IMR-90 (cell line): Measurements from ENCODE around the gene CLNK. TPM values are rescaled to one million over a fixed set of nuclear protein-coding genes. Genes with fewer than 3 reads are reported as not detected.

Source experiments
- ATAC-seq: fragments of 200-7000 bp; cut with Tn5 transposase; 2 replicates; pipeline ENCODE4 v1.9.1; 2020; ENCODE audit warnings: low read depth, mild to moderate bottlenecking, moderate library complexity
- BruUV-seq: library from RNA; stranded (reverse); fragments of 400-500 nt; replicated peaks from 2 replicates; lab custom pipeline; 2021; lab: Mats Ljungman, UMichigan
- CTCF ChIA-PET: fragments of 300-600 bp; formaldehyde crosslinking; extraction: SDS; loops from one replicate; lab custom pipeline; 2021; ENCODE audit warnings: antibody characterized with exemption; lab: Yijun Ruan, JAX
- POLR2A ChIA-PET: fragments of 300-600 bp; sonication (Branson Sonifier 250); formaldehyde crosslinking; loops from one replicate; lab custom pipeline; 2022; ENCODE audit warnings: antibody characterized with exemption; ENCODE audit not compliant: unreplicated experiment; lab: Charles Lee
- DNase-seq: peaks from one replicate; pipeline ENCODE4 v3.0.0; 2013
- H2AFZ ChIP-seq: replicated peaks from 2 replicates; pipeline ENCODE3; 2013; ENCODE audit warnings: low read length, mild to moderate bottlenecking; ENCODE audit not compliant: poor library complexity
- H2AK5ac ChIP-seq: 2 replicates; pipeline ENCODE4 v1.6.1; 2013; ENCODE audit warnings: low read depth, low read length, inconsistent platforms
- H2AK9ac ChIP-seq: replicated peaks from 2 replicates; pipeline ENCODE3; 2013; ENCODE audit warnings: mild to moderate bottlenecking, low read depth, low read length, moderate library complexity; ENCODE audit not compliant: poor library complexity
- H2BK120ac ChIP-seq: 2 replicates; pipeline ENCODE4 v1.6.1; 2013; ENCODE audit warnings: low read depth, low read length, inconsistent platforms
- H2BK15ac ChIP-seq: 3 replicates; pipeline ENCODE4 v1.6.1; 2013; ENCODE audit warnings: low read depth, low read length, inconsistent platforms
- H2BK20ac ChIP-seq: 2 replicates; pipeline ENCODE4 v1.6.1; 2013; ENCODE audit warnings: low read depth, mild to moderate bottlenecking, inconsistent platforms, low read length, moderate library complexity
- H2BK5ac ChIP-seq: 2 replicates; pipeline ENCODE4 v1.6.1; 2013; ENCODE audit warnings: mild to moderate bottlenecking, low read depth, low read length, inconsistent platforms; ENCODE audit not compliant: poor library complexity, severe bottlenecking
- H3K14ac ChIP-seq: replicated peaks from 2 replicates; pipeline ENCODE4 v1.6.1; 2013; ENCODE audit warnings: low read depth, low read length, inconsistent platforms
- H3K18ac ChIP-seq: 2 replicates; pipeline ENCODE4 v1.6.1; 2013; ENCODE audit warnings: low read depth, low read length, control low read depth
- H3K23ac ChIP-seq: 2 replicates; pipeline ENCODE4 v1.6.1; 2013; ENCODE audit warnings: low read depth, low read length, inconsistent platforms
- H3K27ac ChIP-seq: 2 replicates; pipeline ENCODE4 v1.5.1; 2013; ENCODE audit warnings: mild to moderate bottlenecking, control low read depth, low read length; ENCODE audit not compliant: insufficient read depth
- H3K27me3 ChIP-seq: 2 replicates; pipeline ENCODE4 v1.6.1; 2013; ENCODE audit warnings: low read length; ENCODE audit not compliant: control insufficient read depth, insufficient read depth
- H3K36me3 ChIP-seq: 2 replicates; pipeline ENCODE4 v1.6.1; 2013; ENCODE audit warnings: low read length, mixed read lengths; ENCODE audit not compliant: control insufficient read depth, insufficient read depth
- H3K4ac ChIP-seq: 2 replicates; pipeline ENCODE4 v1.6.1; 2013; ENCODE audit warnings: low read depth, low read length, inconsistent platforms
- H3K4me1 ChIP-seq: 2 replicates; pipeline ENCODE4 v1.6.1; 2013; ENCODE audit warnings: low read length, mixed read lengths; ENCODE audit not compliant: control insufficient read depth, insufficient read depth
- H3K4me2 ChIP-seq: 2 replicates; pipeline ENCODE4 v1.6.1; 2013; ENCODE audit warnings: low read depth, mild to moderate bottlenecking, control low read depth, low read length, moderate library complexity
- H3K4me3 ChIP-seq: 2 replicates; pipeline ENCODE4 v1.5.1; 2013; ENCODE audit warnings: low read depth, mild to moderate bottlenecking, control low read depth, low read length, moderate library complexity; ENCODE audit not compliant: insufficient read depth
- H3K56ac ChIP-seq: 2 replicates; pipeline ENCODE4 v1.6.1; 2013; ENCODE audit warnings: low read length, inconsistent platforms; ENCODE audit not compliant: insufficient read depth; ENCODE audit errors: extremely low read depth
- H3K79me1 ChIP-seq, 2 experiments: 2 replicates each; pipeline ENCODE4 v1.6.1; 2013; ENCODE audit warnings: low read length in 2 of 2, inconsistent platforms in 1 of 2, low read depth in 1 of 2
- H3K9ac ChIP-seq: 2 replicates; pipeline ENCODE4 v1.6.1; 2013; ENCODE audit warnings: low read depth, low read length, control low read depth
- H3K9me1 ChIP-seq: 2 replicates; pipeline ENCODE4 v1.6.1; 2013; ENCODE audit warnings: low read length, inconsistent platforms; ENCODE audit not compliant: insufficient read depth
- H3K9me3 ChIP-seq: 2 replicates; pipeline ENCODE4 v1.6.1; 2013; ENCODE audit warnings: low read length; ENCODE audit not compliant: control insufficient read depth, insufficient read depth
- H4K20me1 ChIP-seq: 2 replicates; pipeline ENCODE4 v1.6.1; 2013; ENCODE audit warnings: low read length, inconsistent platforms; ENCODE audit not compliant: insufficient read depth
- H4K5ac ChIP-seq: 2 replicates; pipeline ENCODE4 v1.6.1; 2013; ENCODE audit warnings: mild to moderate bottlenecking, low read depth, low read length, control low read depth
- H4K8ac ChIP-seq, 2 experiments: 2 replicates each; pipeline ENCODE4 v1.6.1; 2013; ENCODE audit warnings: low read depth in 2 of 2, low read length in 2 of 2, control low read depth in 1 of 2, inconsistent platforms in 1 of 2
- H4K91ac ChIP-seq: 2 replicates; pipeline ENCODE4 v1.6.1; 2013; ENCODE audit warnings: low read depth, low read length, inconsistent platforms; ENCODE audit not compliant: insufficient read depth
- BHLHE40 ChIP-seq: fragments of 150-350 bp; IDR thresholded peaks from 2 replicates; pipeline ENCODE4 v1.6.1; 2016; ENCODE audit warnings: mild to moderate bottlenecking, low read depth, low read length
- CHD1 ChIP-seq: IDR thresholded peaks from 2 replicates; pipeline ENCODE4 v1.6.1; 2012; ENCODE audit warnings: low read depth, low read length, improper control_type of control experiment
- FOS ChIP-seq: fragments of 150-350 bp; IDR thresholded peaks from 2 replicates; pipeline ENCODE4 v1.6.1; 2016; ENCODE audit warnings: low read depth, low read length
- MAFK ChIP-seq: IDR thresholded peaks from 2 replicates; pipeline ENCODE4 v1.6.1; 2012; ENCODE audit warnings: low read depth, low read length, improper control_type of control experiment
- MAZ ChIP-seq: IDR thresholded peaks from 2 replicates; pipeline ENCODE4 v1.6.1; 2012; ENCODE audit warnings: low read depth, mild to moderate bottlenecking, low read length, improper control_type of control experiment, moderate library complexity, borderline replicate concordance
- NFE2L2 ChIP-seq: fragments of 150-350 bp; IDR thresholded peaks from 2 replicates; pipeline ENCODE4 v1.6.1; 2016; ENCODE audit warnings: low read depth, mild to moderate bottlenecking, low read length
- POLR2A ChIP-seq: IDR thresholded peaks from 2 replicates; pipeline ENCODE4 v1.6.1; 2012; ENCODE audit warnings: mild to moderate bottlenecking, low read depth, low read length
- RCOR1 ChIP-seq: IDR thresholded peaks from 2 replicates; pipeline ENCODE4 v1.6.1; 2012; ENCODE audit warnings: mild to moderate bottlenecking, low read length, improper control_type of control experiment; ENCODE audit not compliant: insufficient replicate concordance
- RFX5 ChIP-seq: IDR thresholded peaks from 2 replicates; pipeline ENCODE4 v1.8.0; 2012; ENCODE audit warnings: low read depth, mild to moderate bottlenecking, low read length, moderate library complexity
- SMC3 ChIP-seq: fragments of 150-350 bp; IDR thresholded peaks from 2 replicates; pipeline ENCODE4 v1.6.1; 2016; ENCODE audit warnings: low read depth, mild to moderate bottlenecking, antibody characterized with exemption, low read length, moderate library complexity
- USF2 ChIP-seq: fragments of 150-350 bp; IDR thresholded peaks from 2 replicates; pipeline ENCODE4 v1.6.1; 2017; ENCODE audit warnings: mild to moderate bottlenecking, antibody characterized with exemption, low read length, low read depth
- WGBS, 2 experiments: methylation state at CpG; one replicate each; pipeline versions ENCODE4 v1.1.5 to v1.1.7; 2013; ENCODE audit warnings: missing lambda C conversion rate in 2 of 2; ENCODE audit not compliant: insufficient read length in 1 of 2; ENCODE audit errors: extremely low coverage in 2 of 2; 5-methylcytosine and 5-hydroxymethylcytosine counted together
- dilution Hi-C: fragments of 300-500 bp; cut with HindIII; formaldehyde crosslinking; loops from one replicate; pipeline ENCODE4 v1.14.3; 2018; ENCODE audit warnings: low sequenced_read_pairs; ENCODE audit not compliant: unreplicated experiment
- in situ Hi-C: fragments of 300-500 bp; cut with MboI; formaldehyde crosslinking; loops from 3 replicates; pipeline ENCODE4 v1.14.3; 2019; ENCODE audit warnings: low sequenced_read_pairs, inconsistent platforms, mixed read lengths
- intact Hi-C: fragments of 100-400 bp; cut with micrococcal nuclease; formaldehyde crosslinking; loops from 2 replicates; pipeline ENCODE4 v1.10.0; 2022
- polyA plus RNA-seq, 3 experiments: library from polyadenylated mRNA; depleted of rRNA; stranded (reverse); fragments of >200 nt; gene quantifications; 2 replicates each; pipeline ENCODE4 v1.2.3, GENCODE V29; 2012; ENCODE audit warnings: low replicate concordance in 1 of 3
- total RNA-seq: library from RNA; depleted of rRNA; stranded (reverse); fragments of >200 nt; gene quantifications from 2 replicates; pipeline ENCODE4 v1.2.3, GENCODE V29; 2012
- TF ChIP-seq, protein P1 (sequence below): conservative IDR thresholded peaks from 2 replicates; pipeline ENCODE4 v1.5.1; 2012; ENCODE audit warnings: mild to moderate bottlenecking, low read depth, low read length, improper control_type of control experiment
- TF ChIP-seq, protein P2 (sequence below): fragments of 150-350 bp; IDR thresholded peaks from 2 replicates; pipeline ENCODE4 v1.6.1; 2016; ENCODE audit warnings: low read depth, mild to moderate bottlenecking, low read length, moderate library complexity, borderline replicate concordance

CLNK gene
- total and polyA plus RNA-seq, 2 of the 4 experiments (the other 2 are of a cell fraction): not detected

DNA sequence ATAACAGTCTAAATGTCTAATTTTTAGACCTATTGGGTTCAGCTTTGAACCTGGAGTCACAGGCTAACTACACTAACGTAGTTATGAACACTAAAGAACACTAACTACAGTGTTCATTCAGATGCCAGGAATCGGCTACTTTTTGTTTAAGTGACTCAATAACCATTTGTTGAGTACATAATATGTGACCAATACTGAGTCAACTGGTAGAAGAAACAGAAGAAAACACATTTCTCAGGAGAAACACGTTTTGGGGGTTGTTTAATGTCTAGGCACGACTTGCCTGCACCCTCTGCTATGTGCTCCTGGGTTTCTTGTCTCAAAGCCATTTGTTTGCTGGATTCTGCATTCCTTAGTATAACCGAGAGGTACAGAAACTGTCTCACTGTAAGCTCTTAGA is 18.6 kb upstream of the CLNK start:
- peak overlapping the region; percentile 24; the same call in 1 of the 2 replicates for H2BK20ac ChIP-seq
- no peaks in the 10 kb centered on the region for H3K27me3 ChIP-seq
- H4K5ac ChIP-seq: no peak overlapping the region
- H2BK120ac ChIP-seq: peak overlapping the region; percentile 72; the same call in 1 of the 2 replicates
- ATAC-seq (peak; percentile 77), DNase-seq (peak; percentile 76)
- WGBS, 2 experiments: no CpG with 5 or more reads among the region's 5 CpGs
- H3K27ac ChIP-seq: no peak overlapping the region
- no peaks in the 10 kb centered on the region for H4K20me1 ChIP-seq
- H3K14ac ChIP-seq: no peak overlapping the region
- H3K9me1 ChIP-seq: peaks cover 11% of the 10 kb centered on the region; the same call in 1 of the 2 replicates
- H2BK15ac ChIP-seq: no peak overlapping the region
- no peak overlapping the region for H2BK5ac ChIP-seq
- H3K4me3 ChIP-seq: no peak overlapping the region
- ChIA-PET CTCF (no interaction called here), POLR2A (interaction anchor here (0.5 kb wide), 1 partner anchor 16 kb away, joined by 4 read pairs; no protein-coding TSS in a partner anchor)
- no peak overlapping the region for H3K56ac ChIP-seq
- H2AFZ ChIP-seq: no peak overlapping the region
- dilution Hi-C loops: no loop called here
- H3K4me1 ChIP-seq: peaks cover 10% of the 10 kb centered on the region
- H3K4ac ChIP-seq: no peak overlapping the region
- H3K9ac ChIP-seq: no peak overlapping the region
- H4K91ac ChIP-seq: no peak overlapping the region
- in situ Hi-C loops: loop anchor here (25.0 kb wide), 1 partner anchor 109 kb away; no protein-coding TSS in a partner anchor
- no peaks in the 10 kb centered on the region for H3K79me1 ChIP-seq
- no peaks in the 10 kb centered on the region for H3K9me3 ChIP-seq
- H2AK9ac ChIP-seq: no peak overlapping the region
- TF ChIP-seq CHD1: no peak
- TF ChIP-seq RCOR1: no peak
- TF ChIP-seq NFE2L2: no peak
- TF ChIP-seq, protein P1, sequence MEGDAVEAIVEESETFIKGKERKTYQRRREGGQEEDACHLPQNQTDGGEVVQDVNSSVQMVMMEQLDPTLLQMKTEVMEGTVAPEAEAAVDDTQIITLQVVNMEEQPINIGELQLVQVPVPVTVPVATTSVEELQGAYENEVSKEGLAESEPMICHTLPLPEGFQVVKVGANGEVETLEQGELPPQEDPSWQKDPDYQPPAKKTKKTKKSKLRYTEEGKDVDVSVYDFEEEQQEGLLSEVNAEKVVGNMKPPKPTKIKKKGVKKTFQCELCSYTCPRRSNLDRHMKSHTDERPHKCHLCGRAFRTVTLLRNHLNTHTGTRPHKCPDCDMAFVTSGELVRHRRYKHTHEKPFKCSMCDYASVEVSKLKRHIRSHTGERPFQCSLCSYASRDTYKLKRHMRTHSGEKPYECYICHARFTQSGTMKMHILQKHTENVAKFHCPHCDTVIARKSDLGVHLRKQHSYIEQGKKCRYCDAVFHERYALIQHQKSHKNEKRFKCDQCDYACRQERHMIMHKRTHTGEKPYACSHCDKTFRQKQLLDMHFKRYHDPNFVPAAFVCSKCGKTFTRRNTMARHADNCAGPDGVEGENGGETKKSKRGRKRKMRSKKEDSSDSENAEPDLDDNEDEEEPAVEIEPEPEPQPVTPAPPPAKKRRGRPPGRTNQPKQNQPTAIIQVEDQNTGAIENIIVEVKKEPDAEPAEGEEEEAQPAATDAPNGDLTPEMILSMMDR: no peak
- TF ChIP-seq MAFK: no peak
- TF ChIP-seq SMC3: no peak
- TF ChIP-seq FOS: 0 out of 2 replicates have a peak, but pooled peaks have one; percentile 14
- TF ChIP-seq, protein P2, sequence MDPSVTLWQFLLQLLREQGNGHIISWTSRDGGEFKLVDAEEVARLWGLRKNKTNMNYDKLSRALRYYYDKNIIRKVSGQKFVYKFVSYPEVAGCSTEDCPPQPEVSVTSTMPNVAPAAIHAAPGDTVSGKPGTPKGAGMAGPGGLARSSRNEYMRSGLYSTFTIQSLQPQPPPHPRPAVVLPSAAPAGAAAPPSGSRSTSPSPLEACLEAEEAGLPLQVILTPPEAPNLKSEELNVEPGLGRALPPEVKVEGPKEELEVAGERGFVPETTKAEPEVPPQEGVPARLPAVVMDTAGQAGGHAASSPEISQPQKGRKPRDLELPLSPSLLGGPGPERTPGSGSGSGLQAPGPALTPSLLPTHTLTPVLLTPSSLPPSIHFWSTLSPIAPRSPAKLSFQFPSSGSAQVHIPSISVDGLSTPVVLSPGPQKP: no peak
- TF ChIP-seq BHLHE40: peak; percentile 46; the same call in 1 of the 2 replicates
- TF ChIP-seq USF2: no peak
- no peak for TF ChIP-seq POLR2A
- no peak for TF ChIP-seq RFX5
- no peak for TF ChIP-seq MAZ
- no peak overlapping the region for H2AK5ac ChIP-seq
- BruUV-seq: no TSS peak
- H4K8ac ChIP-seq: no peak overlapping the region
- no peaks in the 10 kb centered on the region for H3K36me3 ChIP-seq
- intact Hi-C loops: no loop called here
- H3K23ac ChIP-seq: no peak overlapping the region
- no peak overlapping the region for H3K18ac ChIP-seq
- peak overlapping the region; percentile 27; the same call in 1 of the 2 replicates for H3K4me2 ChIP-seq
